Umbilical cord (tissue), 2 donors: ENCODE results near the gene MAFG. TPM values are rescaled to one million over a fixed set of nuclear protein-coding genes. Genes with fewer than 3 reads are reported as not detected.

ENCODE experiments used
- DNase-seq: peaks from one replicate; pipeline ENCODE4 v3.0.0-alpha.2; 2015; ENCODE audit warnings: low spot score
- total RNA-seq: library from RNA; depleted of rRNA; stranded (reverse); fragments of >200 nt; gene quantifications from one replicate; pipeline ENCODE4 v1.2.3, GENCODE V29; 2014; ENCODE audit warnings: low replicate concordance; ENCODE audit not compliant: insufficient read depth

Gene MAFG
- total RNA-seq, 1 donor from 2014 or later, result 8.4 TPM

- no peak for DNase-seq
Observed at GRCh38 chr17:81909966-81910839, 17.3 kb downstream of the MAFG start.

- no peak for DNase-seq
Observed at GRCh38 chr17:81909231-81909630, 18.3 kb downstream of the MAFG start.

- DNase-seq, result no peak
Observed at GRCh38 chr17:81908793-81909192, 18.7 kb downstream of the MAFG start.

- DNase-seq, result no peak
Observed at GRCh38 chr17:81907219-81908145, 20.1 kb downstream of the MAFG start.

- no peak for DNase-seq
Observed at GRCh38 chr17:81906476-81907218, 20.9 kb downstream of the MAFG start.

GRCh38 chr17:81905993-81906392, 21.5 kb downstream of the MAFG start:
- no peak for DNase-seq

GRCh38 chr17:81905424-81905875, 22.1 kb downstream of the MAFG start:
- DNase-seq, result no peak

GRCh38 chr17:81904600-81905423, 22.7 kb downstream of the MAFG start:
- DNase-seq, result no peak

- DNase-seq, result no peak
Observed at GRCh38 chr17:81903896-81904599, 23.5 kb downstream of the MAFG start.

- DNase-seq, result no peak
Observed at GRCh38 chr17:81903415-81903831, 24.1 kb downstream of the MAFG start.

GRCh38 chr17:81902653-81903414, 24.7 kb downstream of the MAFG start:
- no peak for DNase-seq

- no peak for DNase-seq
Observed at GRCh38 chr17:81902023-81902652, 25.4 kb downstream of the MAFG start, which contains the start of gene NPB. NPB (plus strand) TSS chr17:81902238; CDS start chr17:81902278, 40 bp downstream.

- no peak for DNase-seq
Observed at GRCh38 chr17:81901167-81902022, 26.1 kb downstream of the MAFG start.

GRCh38 chr17:81900181-81900820, 27.2 kb downstream of the MAFG start:
- DNase-seq, result no peak

- no peak for DNase-seq
Observed at GRCh38 chr17:81899514-81900166, 27.9 kb downstream of the MAFG start.

GRCh38 chr17:81898885-81899284, 28.6 kb downstream of the MAFG start:
- DNase-seq, result no peak
